ENCODE results near the gene ATG4C.
"Not testable (repeated sequence)": the region's sequence is repeated elsewhere in the genome, so short reads cannot be mapped to it uniquely, and the experiment has no call there.

ATG4C gene

DNA sequence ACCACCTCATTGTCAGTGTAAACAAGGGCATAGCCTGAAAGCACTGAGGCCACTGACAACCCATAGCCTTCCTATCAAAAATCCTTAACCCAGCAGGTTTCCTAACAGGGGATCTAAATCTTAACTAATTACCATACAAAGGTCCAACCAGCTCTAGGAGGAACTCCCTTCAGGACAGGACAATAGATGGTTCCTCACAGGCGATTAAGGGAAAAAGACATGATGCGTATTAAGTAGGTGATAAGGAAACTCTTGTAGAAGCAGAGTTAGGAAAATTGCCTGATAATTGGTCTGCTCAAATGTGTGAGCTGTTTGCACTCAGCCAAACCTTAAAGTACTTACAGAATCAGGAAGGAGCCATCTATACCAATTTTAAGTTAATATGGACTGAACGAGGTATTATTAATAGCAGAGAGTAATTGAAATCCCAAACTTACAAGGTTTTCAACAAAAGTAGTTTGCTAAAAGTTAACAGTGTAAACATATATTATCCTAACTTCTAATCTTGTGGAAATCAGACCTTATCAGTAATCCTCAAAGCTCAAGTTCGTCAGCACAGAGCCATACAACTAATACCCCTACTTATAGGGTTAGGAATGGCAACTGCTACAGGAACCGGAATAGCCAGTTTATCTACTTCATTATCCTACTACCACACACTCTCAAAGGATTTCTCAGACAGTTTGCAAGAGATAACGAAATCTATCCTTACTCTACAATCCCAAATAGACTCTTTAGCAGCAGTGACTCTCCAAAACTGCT is 23.7 kb upstream of the ATG4C start:
- H3K36me3 ChIP-seq (ENCODE audit: insufficient read depth, low read length); H3K27me3 ChIP-seq (ENCODE audit: control insufficient read depth in 1 of 2, insufficient read depth in 2 of 2, low read length in 2 of 2); H3K27ac ChIP-seq (ENCODE audit: low read depth, low read length); H3K4me3 ChIP-seq (ENCODE audit: low read depth in 1 of 2, low read length in 2 of 2); H3K9ac ChIP-seq (ENCODE audit: low read length); H3K4me1 ChIP-seq (ENCODE audit: insufficient read depth, low read length); H3K9me3 ChIP-seq (ENCODE audit: low read length): not testable (repeated sequence)

DNA sequence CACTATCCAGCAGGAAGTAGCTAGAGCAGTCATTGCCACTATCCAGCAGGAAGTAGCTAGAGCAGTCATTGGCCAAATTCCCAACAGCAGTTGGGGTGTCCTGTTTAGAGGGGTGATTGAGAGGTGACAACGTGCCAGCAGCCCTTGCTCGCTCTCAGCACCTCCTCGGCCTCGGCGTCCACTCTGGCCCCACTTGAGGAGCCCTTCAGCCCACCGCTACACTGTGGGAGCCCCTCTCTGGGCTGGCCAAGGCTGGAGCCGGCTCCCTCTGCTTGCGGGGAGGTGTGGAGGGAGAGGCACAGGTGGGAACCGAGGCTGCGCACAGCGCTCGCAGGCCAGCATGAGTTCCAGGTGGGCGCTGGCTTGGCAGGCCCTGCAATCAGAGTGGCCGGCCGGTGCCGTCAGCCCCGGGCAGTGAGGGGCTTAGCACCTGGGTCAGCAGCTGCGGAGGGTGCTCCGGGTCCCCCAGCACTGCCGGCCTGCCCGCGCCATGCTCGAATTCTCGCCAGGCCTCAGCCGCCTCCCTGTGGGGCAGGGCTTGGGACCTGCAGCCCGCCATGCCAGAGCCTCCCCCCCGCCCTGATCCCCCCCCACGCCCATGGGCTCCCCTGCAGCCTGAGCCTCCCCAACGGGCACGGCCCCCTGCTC is 22.6 kb upstream of the ATG4C start:
- H3K36me3 ChIP-seq (ENCODE audit: insufficient read depth, low read length); H3K9me3 ChIP-seq (ENCODE audit: low read length); H3K9ac ChIP-seq (ENCODE audit: low read length); H3K27me3 ChIP-seq (ENCODE audit: control insufficient read depth in 1 of 2, insufficient read depth in 2 of 2, low read length in 2 of 2); H3K4me1 ChIP-seq (ENCODE audit: insufficient read depth, low read length); H3K27ac ChIP-seq (ENCODE audit: low read depth, low read length); H3K4me3 ChIP-seq (ENCODE audit: low read depth in 1 of 2, low read length in 2 of 2): not testable (repeated sequence)

DNA sequence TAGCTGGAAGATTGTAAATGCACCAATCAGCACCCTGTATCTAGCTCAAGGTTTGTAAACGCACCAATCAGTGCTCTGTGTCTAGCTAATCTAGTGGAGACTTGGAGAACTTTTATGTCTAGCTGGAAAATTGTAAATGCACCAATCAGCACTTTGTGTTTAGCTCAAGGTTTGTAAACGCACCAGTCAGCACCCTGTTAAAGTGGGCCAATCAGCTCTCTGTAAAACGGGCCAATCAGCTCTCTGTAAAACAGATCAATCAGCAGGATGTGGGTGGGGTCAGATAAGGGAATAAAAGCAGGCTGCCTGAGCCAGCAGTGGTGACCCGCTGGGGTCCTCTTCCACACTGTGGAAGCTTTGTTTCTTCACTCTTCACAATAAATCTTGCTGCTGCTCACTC is 21.9 kb upstream of the ATG4C start:
- H3K9me3 ChIP-seq (ENCODE audit: low read length); H3K27ac ChIP-seq (ENCODE audit: low read depth, low read length); H3K4me3 ChIP-seq (ENCODE audit: low read depth in 1 of 2, low read length in 2 of 2); H3K4me1 ChIP-seq (ENCODE audit: insufficient read depth, low read length); H3K9ac ChIP-seq (ENCODE audit: low read length); H3K36me3 ChIP-seq (ENCODE audit: insufficient read depth, low read length); H3K27me3 ChIP-seq (ENCODE audit: control insufficient read depth in 1 of 2, insufficient read depth in 2 of 2, low read length in 2 of 2): not testable (repeated sequence)

DNA sequence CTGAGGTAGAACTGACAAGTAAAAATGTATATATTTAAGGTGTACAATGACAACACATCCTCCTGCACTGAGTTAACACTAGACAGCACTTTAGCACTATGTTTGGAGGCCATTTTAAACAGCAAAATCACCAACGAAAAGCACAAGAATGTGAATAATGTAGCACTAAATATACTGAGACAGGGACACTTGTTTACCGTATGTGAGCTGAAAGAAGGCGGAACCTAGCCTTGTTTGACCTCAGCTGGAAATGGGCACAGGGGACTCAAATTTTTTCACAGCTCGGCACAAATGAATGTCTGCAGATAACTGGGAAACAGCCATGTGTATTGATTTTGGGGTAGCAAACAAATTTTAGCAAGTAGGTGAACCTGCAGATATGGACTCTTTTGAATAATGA is 18.0 kb upstream of the ATG4C start:
- Histone ChIP-seq H3K9me3 (ENCODE audit: low read length) (no peaks in the 10 kb centered on the region), H3K4me1 (ENCODE audit: insufficient read depth, low read length) (no peaks in the 10 kb centered on the region), H3K27ac (ENCODE audit: low read depth, low read length) (no peak overlapping the region), H3K4me3 (ENCODE audit: low read depth in 1 of 2, low read length in 2 of 2) (no peak overlapping the region), H3K36me3 (ENCODE audit: insufficient read depth, low read length) (no peaks in the 10 kb centered on the region), H3K9ac (ENCODE audit: low read length) (no peak overlapping the region), H3K27me3 (ENCODE audit: control insufficient read depth in 1 of 2, insufficient read depth in 2 of 2, low read length in 2 of 2) (no peaks in the 10 kb centered on the region)

DNA sequence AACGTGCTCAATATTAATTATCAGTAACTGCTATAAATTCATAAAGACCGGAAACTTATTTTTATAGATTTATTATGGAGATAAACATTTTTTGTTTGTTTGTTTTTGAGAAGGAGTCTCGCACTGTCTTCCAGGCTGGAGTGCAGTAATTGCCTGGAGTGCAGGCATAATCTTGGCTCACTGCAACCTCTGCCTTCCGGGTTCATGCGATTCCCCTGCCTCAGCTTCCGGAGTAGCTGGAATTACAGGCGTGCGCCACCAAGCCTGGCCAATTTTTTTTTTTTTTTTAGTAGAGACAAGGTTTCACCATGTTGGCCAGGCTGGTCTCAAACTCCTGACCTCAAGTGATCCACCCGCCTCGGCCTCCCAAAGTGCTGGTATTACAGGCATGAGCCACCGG is 15.4 kb upstream of the ATG4C start:
- H3K9me3 ChIP-seq (ENCODE audit: low read length); H3K4me3 ChIP-seq (ENCODE audit: low read depth in 1 of 2, low read length in 2 of 2); H3K36me3 ChIP-seq (ENCODE audit: insufficient read depth, low read length); H3K9ac ChIP-seq (ENCODE audit: low read length); H3K27me3 ChIP-seq (ENCODE audit: control insufficient read depth in 1 of 2, insufficient read depth in 2 of 2, low read length in 2 of 2); H3K4me1 ChIP-seq (ENCODE audit: insufficient read depth, low read length); H3K27ac ChIP-seq (ENCODE audit: low read depth, low read length): not testable (repeated sequence)

DNA sequence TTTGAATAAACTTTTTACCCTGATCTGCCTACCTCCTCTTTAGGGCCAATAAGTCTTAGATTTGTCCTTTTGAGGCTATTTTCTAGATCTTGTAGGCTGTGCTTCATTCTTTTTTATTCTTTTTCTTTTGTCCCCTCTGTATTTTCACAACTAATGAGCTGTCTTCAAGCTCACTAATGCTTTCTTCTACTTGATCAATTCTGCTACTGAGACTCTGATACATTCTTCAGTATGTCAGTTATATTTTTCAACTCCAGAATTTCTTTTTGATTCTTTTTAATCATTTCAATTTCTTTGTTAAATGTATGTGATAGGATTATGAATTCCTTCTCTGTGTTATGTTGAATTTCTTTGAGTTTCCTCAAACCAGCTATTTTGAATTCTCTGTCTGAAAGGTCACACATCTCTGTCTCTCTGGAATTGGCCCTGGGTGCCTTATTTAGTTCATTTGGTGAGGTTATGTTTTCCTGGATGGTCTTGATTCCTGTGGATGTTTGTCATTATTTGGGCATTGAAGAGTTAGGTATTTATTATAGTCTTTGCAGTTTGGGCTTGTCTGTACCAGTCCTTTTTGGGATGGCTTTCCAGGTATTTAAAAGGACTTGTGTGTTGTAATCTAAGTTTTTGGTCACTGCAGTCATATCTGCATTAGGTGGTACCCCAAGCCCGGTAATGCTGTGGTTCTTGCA is 11.2 kb upstream of the ATG4C start:
- no peaks in the 10 kb centered on the region for H3K4me1 ChIP-seq (ENCODE audit: insufficient read depth, low read length)
- H3K9me3 ChIP-seq (ENCODE audit: low read length): no peaks in the 10 kb centered on the region
- H3K9ac ChIP-seq (ENCODE audit: low read length): no peak overlapping the region
- no peak overlapping the region for H3K27ac ChIP-seq (ENCODE audit: low read depth, low read length)
- no peaks in the 10 kb centered on the region for H3K36me3 ChIP-seq (ENCODE audit: insufficient read depth, low read length)
- no peak overlapping the region for H3K4me3 ChIP-seq (ENCODE audit: low read depth in 1 of 2, low read length in 2 of 2)
- no peaks in the 10 kb centered on the region for H3K27me3 ChIP-seq (ENCODE audit: control insufficient read depth in 1 of 2, insufficient read depth in 2 of 2, low read length in 2 of 2)

DNA sequence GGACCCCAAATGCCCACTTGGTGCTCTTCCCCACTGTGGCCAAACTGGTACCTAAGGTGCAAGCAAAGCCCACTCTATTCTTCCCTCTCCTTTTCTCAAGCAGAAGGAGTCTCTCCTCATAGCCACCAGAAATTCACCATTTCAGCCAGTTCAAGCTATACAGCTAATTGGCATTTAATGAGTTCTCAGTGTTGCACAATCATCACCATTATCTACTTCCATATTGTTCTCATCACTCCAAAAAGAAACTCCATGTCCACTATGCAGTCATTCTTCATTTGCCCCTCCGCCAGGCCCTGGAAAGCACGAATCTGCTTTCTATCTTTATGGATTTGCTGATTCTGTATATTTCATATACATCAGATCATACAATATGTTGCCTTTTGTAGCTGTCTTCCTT is 9.9 kb upstream of the ATG4C start:
- Histone ChIP-seq H3K36me3 (ENCODE audit: insufficient read depth, low read length) (no peaks in the 10 kb centered on the region), H3K9ac (ENCODE audit: low read length) (no peak overlapping the region), H3K4me1 (ENCODE audit: insufficient read depth, low read length) (no peaks in the 10 kb centered on the region), H3K9me3 (ENCODE audit: low read length) (no peaks in the 10 kb centered on the region), H3K27me3 (ENCODE audit: control insufficient read depth in 1 of 2, insufficient read depth in 2 of 2, low read length in 2 of 2) (no peaks in the 10 kb centered on the region), H3K4me3 (ENCODE audit: low read depth in 1 of 2, low read length in 2 of 2) (no peak overlapping the region), H3K27ac (ENCODE audit: low read depth, low read length) (no peak overlapping the region)

DNA sequence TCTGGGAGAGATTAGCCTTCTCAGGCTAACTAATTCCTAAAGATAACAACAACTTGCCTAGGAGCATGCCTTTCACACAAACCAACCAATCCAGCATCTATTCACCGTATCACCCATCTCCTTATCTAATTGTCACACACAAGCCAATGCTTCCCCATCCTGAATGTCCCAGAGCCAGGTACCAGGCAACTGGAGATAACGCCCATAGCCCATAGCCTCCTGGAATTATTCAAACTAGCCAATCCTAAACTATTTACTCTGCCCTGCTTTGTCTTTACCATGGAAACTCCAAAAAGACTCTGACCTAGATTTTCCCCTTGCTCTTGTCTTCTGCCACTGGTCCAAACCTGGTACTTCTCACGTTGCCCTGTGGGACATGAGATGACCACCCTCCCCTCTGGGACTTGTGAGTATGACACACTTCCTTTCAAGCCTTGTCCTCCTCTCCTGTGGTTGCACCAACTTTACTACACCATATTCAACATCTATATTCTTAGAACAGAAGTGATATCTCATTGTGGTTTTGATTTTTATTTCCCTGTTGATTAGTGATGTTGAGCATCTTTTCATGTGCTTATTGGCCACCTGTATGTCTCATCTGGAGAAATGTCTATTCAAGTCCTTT is 8.8 kb upstream of the ATG4C start:
- H3K4me1 ChIP-seq (ENCODE audit: insufficient read depth, low read length): no peaks in the 10 kb centered on the region
- H3K4me3 ChIP-seq (ENCODE audit: low read depth in 1 of 2, low read length in 2 of 2): no peak overlapping the region
- no peaks in the 10 kb centered on the region for H3K9me3 ChIP-seq (ENCODE audit: low read length)
- no peak overlapping the region for H3K9ac ChIP-seq (ENCODE audit: low read length)
- no peaks in the 10 kb centered on the region for H3K27me3 ChIP-seq (ENCODE audit: control insufficient read depth in 1 of 2, insufficient read depth in 2 of 2, low read length in 2 of 2)
- H3K36me3 ChIP-seq (ENCODE audit: insufficient read depth, low read length): no peaks in the 10 kb centered on the region
- no peak overlapping the region for H3K27ac ChIP-seq (ENCODE audit: low read depth, low read length)

DNA sequence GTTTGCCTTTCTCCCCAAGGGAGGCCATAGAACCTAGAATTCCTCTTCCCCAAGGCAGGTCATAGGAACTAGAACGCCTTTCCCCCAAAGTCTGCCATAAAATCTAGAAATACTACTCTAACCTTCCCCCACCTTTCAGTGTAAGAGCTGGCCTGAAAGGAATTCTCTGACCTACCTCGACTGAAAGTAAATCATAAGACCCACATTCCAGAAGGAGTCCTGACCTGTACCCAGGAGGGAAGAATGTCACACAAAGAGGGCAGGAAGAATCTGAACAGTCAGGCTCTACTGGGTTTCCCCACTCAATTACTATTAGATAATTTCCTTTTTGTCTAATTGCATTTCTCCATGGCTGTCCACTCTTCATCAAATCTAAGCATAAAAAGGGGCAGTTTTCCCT is 5.7 kb upstream of the ATG4C start:
- H3K4me3 ChIP-seq (ENCODE audit: low read depth in 1 of 2, low read length in 2 of 2): no peak overlapping the region
- no peaks in the 10 kb centered on the region for H3K9me3 ChIP-seq (ENCODE audit: low read length)
- H3K27me3 ChIP-seq (ENCODE audit: control insufficient read depth in 1 of 2, insufficient read depth in 2 of 2, low read length in 2 of 2): no peaks in the 10 kb centered on the region
- no peak overlapping the region for H3K9ac ChIP-seq (ENCODE audit: low read length)
- H3K4me1 ChIP-seq (ENCODE audit: insufficient read depth, low read length): no peaks in the 10 kb centered on the region
- H3K27ac ChIP-seq (ENCODE audit: low read depth, low read length): no peak overlapping the region
- H3K36me3 ChIP-seq (ENCODE audit: insufficient read depth, low read length): no peaks in the 10 kb centered on the region

DNA sequence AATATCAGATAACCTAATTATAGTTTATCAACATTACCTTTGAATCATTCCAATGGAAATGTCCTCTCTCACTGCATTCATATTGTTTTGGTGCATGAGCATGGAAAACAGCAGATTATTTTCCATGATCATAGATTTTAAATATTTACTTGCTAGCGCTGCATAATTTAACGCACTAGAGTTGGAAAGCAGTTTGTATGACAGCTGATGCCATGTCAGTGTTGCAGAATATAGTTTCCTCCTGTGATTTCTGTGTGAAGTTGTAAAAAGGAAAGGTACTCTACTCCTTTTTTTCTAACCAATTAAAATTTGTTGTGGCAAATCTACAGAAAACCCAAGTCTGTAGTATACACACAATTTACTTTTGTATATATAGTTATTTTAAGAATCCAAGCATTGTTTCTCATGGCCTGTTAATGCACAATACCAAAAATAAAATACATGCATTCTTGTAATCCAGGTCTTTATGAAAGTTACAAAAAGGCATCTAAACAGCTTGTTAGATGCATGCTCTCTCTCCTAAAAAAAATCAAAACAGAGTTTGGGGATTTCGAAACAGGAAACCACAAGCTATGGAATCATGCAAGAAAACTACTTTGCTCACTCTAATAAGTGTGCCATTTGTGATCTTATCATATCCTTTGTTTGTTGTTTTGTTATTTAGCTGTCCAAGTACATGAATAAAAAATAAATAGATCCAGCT is 1.9 kb upstream of the ATG4C start:
- peaks cover 10% of the 10 kb centered on the region for H3K4me1 ChIP-seq (ENCODE audit: insufficient read depth, low read length)
- no peaks in the 10 kb centered on the region for H3K27me3 ChIP-seq (ENCODE audit: control insufficient read depth in 1 of 2, insufficient read depth in 2 of 2, low read length in 2 of 2)
- no peak overlapping the region for H3K9ac ChIP-seq (ENCODE audit: low read length)
- no peak overlapping the region for H3K27ac ChIP-seq (ENCODE audit: low read depth, low read length)
- no peak overlapping the region for H3K4me3 ChIP-seq (ENCODE audit: low read depth in 1 of 2, low read length in 2 of 2)
- no peaks in the 10 kb centered on the region for H3K36me3 ChIP-seq (ENCODE audit: insufficient read depth, low read length)
- H3K9me3 ChIP-seq (ENCODE audit: low read length): no peaks in the 10 kb centered on the region

DNA sequence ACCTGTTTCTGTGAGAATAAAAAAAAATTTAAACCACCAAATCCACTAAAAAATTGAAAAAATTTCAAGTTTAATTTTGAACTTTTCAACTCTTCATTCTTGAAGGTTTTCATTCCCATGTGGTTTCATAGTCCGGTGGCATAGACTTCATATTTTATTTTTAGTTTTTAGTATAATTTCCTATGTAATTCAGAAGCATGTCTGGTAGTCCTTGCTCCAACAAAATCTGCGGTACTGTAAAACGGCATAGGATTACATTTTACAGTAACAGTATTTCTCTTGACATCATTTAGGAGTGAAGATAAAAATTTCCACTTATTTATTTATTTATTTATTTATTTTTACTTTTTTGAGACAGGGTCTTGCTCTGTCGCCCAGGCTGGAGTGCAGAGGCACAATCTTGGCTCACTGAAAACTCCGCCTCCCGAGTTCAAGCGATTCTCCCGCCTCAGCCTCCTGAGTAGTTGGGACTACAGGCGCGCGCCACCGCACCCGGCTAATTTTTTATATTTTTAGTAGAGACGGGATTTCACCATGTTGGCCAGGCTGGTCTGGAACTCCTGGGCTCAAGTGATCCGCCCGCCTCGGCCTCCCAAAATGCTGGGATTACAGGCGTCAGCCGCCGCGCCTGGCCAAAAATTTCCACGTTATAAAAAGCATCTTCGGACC is 1.3 kb upstream of the ATG4C start:
- H3K4me1 ChIP-seq (ENCODE audit: insufficient read depth, low read length); H3K27ac ChIP-seq (ENCODE audit: low read depth, low read length); H3K4me3 ChIP-seq (ENCODE audit: low read depth in 1 of 2, low read length in 2 of 2); H3K27me3 ChIP-seq (ENCODE audit: control insufficient read depth in 1 of 2, insufficient read depth in 2 of 2, low read length in 2 of 2); H3K36me3 ChIP-seq (ENCODE audit: insufficient read depth, low read length); H3K9ac ChIP-seq (ENCODE audit: low read length); H3K9me3 ChIP-seq (ENCODE audit: low read length): not testable (repeated sequence)
